GM18907 (cell line): ENCODE measurements around the gene GABARAPL2.
A peak's percentile ranks its signal among the peaks of the same experiment; 100 is the strongest.
"Not testable (repeated sequence)": the region's sequence is repeated elsewhere in the genome, so short reads cannot be mapped to it uniquely, and the experiment has no call there.

Experiments
- ATAC-seq: cut with Tn5 transposase; IDR thresholded peaks from one replicate; pipeline ENCODE4 v1.9.1; 2021; ENCODE audit warnings: mild to moderate bottlenecking, moderate library complexity; ENCODE audit not compliant: unreplicated experiment

GABARAPL2 gene

GRCh38 chr16:75590920-75591843 lies 25.0 kb downstream of the GABARAPL2 start:
- no peak for ATAC-seq

GRCh38 chr16:75591927-75592326 lies 25.7 kb downstream of the GABARAPL2 start:
- not testable (repeated sequence) for ATAC-seq

- ATAC-seq, result no peak
These were observed 27.1 kb downstream of the GABARAPL2 start for GRCh38 chr16:75593308-75593707.

- no peak for ATAC-seq
These were observed 27.9 kb downstream of the GABARAPL2 start for GRCh38 chr16:75593825-75594820.

- no peak for ATAC-seq
These were observed 33.5 kb downstream of the GABARAPL2 start for GRCh38 chr16:75599452-75600277.

- ATAC-seq, result no peak
These were observed 37.1 kb downstream of the GABARAPL2 start for GRCh38 chr16:75603241-75603640.

GRCh38 chr16:75606507-75606906 lies 40.3 kb downstream of the GABARAPL2 start:
- no peak for ATAC-seq

- ATAC-seq, result no peak
These were observed 48.1 kb downstream of the GABARAPL2 start for GRCh38 chr16:75614066-75614897.

GRCh38 chr16:75615619-75616018 lies 49.4 kb downstream of the GABARAPL2 start:
- ATAC-seq, result no peak

GRCh38 chr16:75616521-75617010 lies 50.4 kb downstream of the GABARAPL2 start:
- no peak for ATAC-seq

GRCh38 chr16:75617121-75617520 lies 50.9 kb downstream of the GABARAPL2 start:
- ATAC-seq, result no peak

GRCh38 chr16:75618780-75619179 lies 52.6 kb downstream of the GABARAPL2 start:
- ATAC-seq, result no peak

- no peak for ATAC-seq
These were observed 54.4 kb downstream of the GABARAPL2 start for GRCh38 chr16:75620326-75621169.

- no peak for ATAC-seq
These were observed 54.9 kb downstream of the GABARAPL2 start for GRCh38 chr16:75621170-75621477.

GRCh38 chr16:75622761-75623605 lies 56.8 kb downstream of the GABARAPL2 start, which contains the start of gene ADAT1:
Gene ADAT1 (minus strand): TSS chr16:75623281. CDS start chr16:75620799, 2,482 bp downstream.
- peak; percentile 93 for ATAC-seq

- no peak for ATAC-seq
These were observed 58.7 kb downstream of the GABARAPL2 start for GRCh38 chr16:75624921-75625334.

GRCh38 chr16:75626806-75627205 lies 60.6 kb downstream of the GABARAPL2 start:
- no peak for ATAC-seq
